Left lung (tissue), 10 donors: ENCODE data around the gene PPP3R2. TPM values are rescaled to one million over a fixed set of nuclear protein-coding genes. Genes with fewer than 3 reads are reported as not detected.

Experiments used
- ATAC-seq: fragments of 200-7000 bp; cut with Tn5 transposase; one replicate; pipeline ENCODE4 v1.9.1; 2020; ENCODE audit warnings: moderate library complexity
- DNase-seq, 4 donors: peaks; one replicate each; pipeline ENCODE4 v3.0.0-alpha.2; 2013 to 2020
- H3K27ac ChIP-seq, 2 donors: fragments of 200-600 bp; sonication (generic) in 1 of 2; one replicate each; pipeline versions ENCODE4 v1.5.0 to v1.8.0; 2020 to 2021
- H3K27me3 ChIP-seq, 2 donors: fragments of 200-600 bp; sonication (generic) in 1 of 2; one replicate each; pipeline versions ENCODE4 v1.5.0 to v1.8.0; 2020 to 2021
- H3K36me3 ChIP-seq, 2 donors: fragments of 200-600 bp; sonication (generic) in 1 of 2; one replicate each; pipeline versions ENCODE4 v1.5.0 to v1.8.0; 2020 to 2021
- H3K4me1 ChIP-seq, 2 donors: fragments of 200-600 bp; one replicate each; pipeline ENCODE4 v1.8.0; 2021
- H3K4me3 ChIP-seq, 2 donors: fragments of 200-600 bp; sonication (generic) in 1 of 2; one replicate each; pipeline versions ENCODE4 v1.5.0 to v1.8.0; 2020 to 2021; ENCODE audit warnings: mild to moderate bottlenecking in 1 of 2
- H3K9me3 ChIP-seq, 2 donors: fragments of 200-600 bp; sonication (generic) in 1 of 2; one replicate each; pipeline versions ENCODE4 v1.5.0 to v1.8.0; 2020 to 2021
- CTCF ChIP-seq, 2 donors: fragments of 200-600 bp; sonication (generic) in 1 of 2; IDR thresholded peaks; one replicate each; pipeline versions ENCODE4 v1.5.0 to v1.8.0; 2021; ENCODE audit warnings: antibody characterized with exemption in 2 of 2
- intact Hi-C, 2 donors: fragments of 100-400 bp; cut with DNase I; formaldehyde crosslinking; loops; one replicate each; pipeline versions ENCODE4 v1.11.2 to v1.14.2; 2022
- polyA plus RNA-seq, 6 donors: library from polyadenylated mRNA; unstranded; fragments of 120-200 nt; gene quantifications; one replicate each; pipeline ENCODE4 v1.2.1, GENCODE V29; 2013; ENCODE audit not compliant: insufficient read length in 6 of 6
- total RNA-seq, 2 donors: library from RNA; stranded (reverse); fragmentation: NEBNext Ultra II Directional; extraction: Animal tissue kit (Norgen Biotek cat#: 25700); gene quantifications; one replicate each; pipeline ENCODE4 v1.2.1, GENCODE V29; 2021
- donor health status: DM: no; HTN: yes; CAD: no.
- donor health status: DM: no; HTN: no; CAD: no.

PPP3R2 gene
- total and polyA plus RNA-seq, 8 donors: 0.07 TPM; not detected in 7

DNA sequence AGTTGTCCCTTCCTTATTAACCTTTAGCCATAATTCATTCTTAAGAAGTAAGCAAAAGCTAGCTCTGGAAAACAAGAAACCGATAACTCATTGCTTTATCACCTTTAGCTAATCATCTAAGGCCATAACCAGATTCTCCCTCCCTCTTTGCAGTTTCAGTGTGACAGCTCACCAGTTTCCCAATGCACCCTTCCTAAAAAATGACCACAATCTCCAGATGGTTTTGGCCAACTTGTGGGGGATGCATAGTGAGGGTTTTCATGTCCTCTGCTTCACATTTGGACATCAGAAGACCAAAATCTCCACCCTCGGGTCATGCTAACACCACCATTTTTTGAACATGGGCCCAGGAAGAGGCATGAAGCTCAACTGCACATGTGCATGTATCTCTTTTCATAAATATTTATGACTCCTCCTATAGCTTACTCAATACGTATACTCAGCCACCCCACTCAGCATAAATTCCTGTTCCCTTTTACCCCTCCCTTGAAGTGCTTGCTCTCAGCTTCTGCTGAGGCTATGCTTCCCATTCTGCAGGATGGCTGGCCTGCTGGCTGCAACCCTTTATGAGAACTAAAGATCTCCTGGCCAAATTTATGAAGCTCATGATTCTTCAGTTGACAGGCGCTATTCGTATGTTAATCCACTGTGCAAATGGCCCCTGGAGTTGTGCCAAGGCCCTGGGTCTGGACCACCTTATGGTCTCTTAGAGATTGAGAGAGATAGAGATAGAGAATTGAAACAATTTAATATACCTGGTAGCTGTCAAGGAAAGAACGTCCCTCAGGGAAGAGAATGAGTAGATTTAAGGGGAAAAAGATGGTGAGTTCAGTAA is 14.8 kb downstream of the PPP3R2 start:
- Histone ChIP-seq H3K9me3 (no peaks in the 10 kb centered on the region), H3K4me3 (no peak overlapping the region), H3K4me1 (no peaks in the 10 kb centered on the region), H3K36me3 (no peaks in the 10 kb centered on the region), H3K27me3 (no peaks in the 10 kb centered on the region), H3K27ac (no peak overlapping the region)
- no peak for TF ChIP-seq CTCF (IDR thresholded peaks at IDR 0.05)
- DNase-seq (no peak), ATAC-seq (peak; percentile 71)
- intact Hi-C loops: no loop called here

GRCh38 chr9:101578378-101578777 is 16.4 kb downstream of the PPP3R2 start:
- no peak for TF ChIP-seq CTCF (IDR thresholded peaks at IDR 0.05)
- intact Hi-C loops: no loop called here
- Histone ChIP-seq H3K9me3 (no peaks in the 10 kb centered on the region), H3K4me3 (no peak overlapping the region), H3K4me1 (no peaks in the 10 kb centered on the region), H3K27ac (no peak overlapping the region), H3K27me3 (no peaks in the 10 kb centered on the region), H3K36me3 (no peaks in the 10 kb centered on the region)
- no peak for DNase-seq
- ATAC-seq: no peak

DNA sequence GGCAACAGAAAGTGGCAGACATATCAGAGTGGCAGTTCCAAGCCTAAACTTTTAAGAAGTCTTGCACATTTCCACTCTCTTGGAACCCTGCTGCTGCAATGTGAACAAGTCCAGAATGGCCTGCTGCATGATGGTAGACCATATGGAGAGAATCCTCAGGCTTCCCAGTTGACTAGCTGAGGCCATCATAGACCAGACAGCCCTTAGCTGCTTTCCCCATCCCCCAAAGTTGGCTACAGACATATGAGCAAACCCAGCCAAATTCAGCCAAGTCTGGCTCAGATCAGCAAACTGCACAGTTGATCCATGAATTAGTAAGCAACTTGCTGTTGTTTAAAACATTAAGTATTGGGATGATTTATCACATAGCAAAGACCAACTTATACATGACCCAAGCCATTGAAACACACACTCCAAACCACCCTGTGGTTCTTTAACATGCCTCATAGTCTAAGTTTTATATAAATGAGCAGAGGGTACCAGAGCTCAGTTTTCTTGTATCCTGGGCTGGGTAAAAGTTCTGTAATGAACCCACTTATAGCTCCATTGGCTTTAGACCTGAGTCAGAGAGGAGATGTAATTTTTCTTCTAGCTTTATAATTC is 19.9 kb downstream of the PPP3R2 start:
- no peak for ATAC-seq
- no peak for DNase-seq
- H3K27me3 ChIP-seq: no peaks in the 10 kb centered on the region
- H3K36me3 ChIP-seq: peaks cover 0 to 7% of the 10 kb centered on the region in 2 donors
- no peaks in the 10 kb centered on the region for H3K9me3 ChIP-seq
- no peak overlapping the region for H3K4me3 ChIP-seq
- no peak for TF ChIP-seq CTCF (IDR thresholded peaks at IDR 0.05)
- intact Hi-C loops: no loop called here
- H3K4me1 ChIP-seq: no peaks in the 10 kb centered on the region
- no peak overlapping the region for H3K27ac ChIP-seq

- Histone ChIP-seq H3K4me1 (no peaks in the 10 kb centered on the region), H3K9me3 (no peaks in the 10 kb centered on the region), H3K4me3 (no peak overlapping the region), H3K36me3 (peaks cover 0 to 33% of the 10 kb centered on the region in 2 donors), H3K27me3 (no peaks in the 10 kb centered on the region), H3K27ac (no peak overlapping the region)
- no peak for TF ChIP-seq CTCF (IDR thresholded peaks at IDR 0.05)
- ATAC-seq (no peak), DNase-seq (no peak)
- intact Hi-C loops: no loop called here
Measured at GRCh38 chr9:101572316-101572715, 22.5 kb downstream of the PPP3R2 start.

- Histone ChIP-seq H3K27ac (no peak overlapping the region), H3K27me3 (no peaks in the 10 kb centered on the region), H3K4me3 (no peak overlapping the region), H3K36me3 (peaks cover 0 to 45% of the 10 kb centered on the region in 2 donors), H3K4me1 (no peaks in the 10 kb centered on the region), H3K9me3 (no peaks in the 10 kb centered on the region)
- DNase-seq: no peak
- no peak for ATAC-seq
- intact Hi-C loops: no loop called here
- no peak for TF ChIP-seq CTCF (IDR thresholded peaks at IDR 0.05)
Measured at GRCh38 chr9:101571114-101571513, 23.7 kb downstream of the PPP3R2 start.
